Measurements from ENCODE around the gene KLK1.

DNA sequence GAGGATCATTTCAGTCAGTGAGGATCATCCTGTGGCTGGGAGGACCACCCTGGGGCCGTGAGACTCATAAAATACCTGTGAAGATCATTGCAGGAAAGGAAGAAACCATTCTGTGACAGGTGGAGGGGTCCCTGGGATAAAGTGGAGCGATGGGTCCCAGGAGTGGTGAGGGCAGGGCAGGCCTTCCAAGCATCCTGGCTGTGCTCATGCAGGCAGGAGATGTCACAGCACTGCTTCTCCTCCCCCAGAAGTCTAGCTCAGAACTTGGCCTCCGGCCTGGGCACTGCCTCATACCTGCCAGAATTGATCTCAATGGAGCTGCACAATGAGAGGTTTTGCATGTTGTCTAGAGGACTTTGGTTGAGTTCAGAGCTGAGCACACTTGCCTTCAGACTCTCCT lies 11.1 kb downstream of the KLK1 start:
- TF ChIP-seq, protein P1, sequence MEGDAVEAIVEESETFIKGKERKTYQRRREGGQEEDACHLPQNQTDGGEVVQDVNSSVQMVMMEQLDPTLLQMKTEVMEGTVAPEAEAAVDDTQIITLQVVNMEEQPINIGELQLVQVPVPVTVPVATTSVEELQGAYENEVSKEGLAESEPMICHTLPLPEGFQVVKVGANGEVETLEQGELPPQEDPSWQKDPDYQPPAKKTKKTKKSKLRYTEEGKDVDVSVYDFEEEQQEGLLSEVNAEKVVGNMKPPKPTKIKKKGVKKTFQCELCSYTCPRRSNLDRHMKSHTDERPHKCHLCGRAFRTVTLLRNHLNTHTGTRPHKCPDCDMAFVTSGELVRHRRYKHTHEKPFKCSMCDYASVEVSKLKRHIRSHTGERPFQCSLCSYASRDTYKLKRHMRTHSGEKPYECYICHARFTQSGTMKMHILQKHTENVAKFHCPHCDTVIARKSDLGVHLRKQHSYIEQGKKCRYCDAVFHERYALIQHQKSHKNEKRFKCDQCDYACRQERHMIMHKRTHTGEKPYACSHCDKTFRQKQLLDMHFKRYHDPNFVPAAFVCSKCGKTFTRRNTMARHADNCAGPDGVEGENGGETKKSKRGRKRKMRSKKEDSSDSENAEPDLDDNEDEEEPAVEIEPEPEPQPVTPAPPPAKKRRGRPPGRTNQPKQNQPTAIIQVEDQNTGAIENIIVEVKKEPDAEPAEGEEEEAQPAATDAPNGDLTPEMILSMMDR (IDR thresholded peaks at IDR 0.05 in 8 of 11, conservative IDR thresholded peaks at IDR 0.05 in 3 of 11), result no peak
- no peak for TF ChIP-seq POLR2A (IDR thresholded peaks at IDR 0.05)
- no peak for TF ChIP-seq POLR2AphosphoS5 (IDR thresholded peaks at IDR 0.05)
